HEK293T (cell line): ENCODE data around the gene KDM4C.

ENCODE experiments used
- FOXA1 ChIP-seq: fragments of 450-650 bp; IDR thresholded peaks from 2 replicates; pipeline ENCODE4 v1.6.1; 2016; ENCODE audit warnings: mild to moderate bottlenecking
- FOXM1 ChIP-seq: fragments of 450-650 bp; IDR thresholded peaks from 2 replicates; pipeline ENCODE4 v1.6.1; 2017; ENCODE audit warnings: mild to moderate bottlenecking, borderline replicate concordance
- LEF1 ChIP-seq: fragments of 450-650 bp; IDR thresholded peaks from 2 replicates; pipeline ENCODE4 v1.6.1; 2017; ENCODE audit warnings: mild to moderate bottlenecking, borderline replicate concordance
- SUZ12 ChIP-seq: fragments of 450-650 bp; IDR thresholded peaks from 2 replicates; pipeline ENCODE4 v1.6.1; 2016; ENCODE audit warnings: mild to moderate bottlenecking
- TARDBP ChIP-seq: fragments of 450-650 bp; IDR thresholded peaks from 2 replicates; pipeline ENCODE4 v1.6.1; 2016
- TF ChIP-seq, protein P1 (sequence below): fragments of 450-650 bp; IDR thresholded peaks from 2 replicates; pipeline ENCODE4 v1.6.1; 2016

DNA sequence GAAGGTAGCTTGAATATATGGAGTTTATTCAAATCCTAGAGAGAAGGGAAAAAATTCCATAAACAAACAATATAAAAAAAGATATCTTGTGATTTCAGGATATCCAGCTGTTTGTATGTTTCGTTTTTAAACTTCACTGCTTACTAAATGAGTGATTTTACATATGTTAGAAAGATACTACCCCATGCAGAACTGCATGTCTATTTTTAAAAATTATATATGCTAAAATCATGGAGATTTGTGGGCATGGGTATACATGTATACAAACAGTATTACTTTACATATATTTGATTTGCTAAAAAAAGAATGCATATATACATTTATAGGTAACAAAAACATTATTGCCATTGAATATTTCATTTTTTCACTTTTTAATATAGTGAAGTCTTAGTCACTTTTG, 178.3 kb downstream of the KDM4C start:
- TF ChIP-seq TARDBP: no peak
- no peak for TF ChIP-seq FOXA1
- TF ChIP-seq FOXM1: no peak
- TF ChIP-seq SUZ12: no peak
- TF ChIP-seq LEF1: no peak
- TF ChIP-seq, protein P1, sequence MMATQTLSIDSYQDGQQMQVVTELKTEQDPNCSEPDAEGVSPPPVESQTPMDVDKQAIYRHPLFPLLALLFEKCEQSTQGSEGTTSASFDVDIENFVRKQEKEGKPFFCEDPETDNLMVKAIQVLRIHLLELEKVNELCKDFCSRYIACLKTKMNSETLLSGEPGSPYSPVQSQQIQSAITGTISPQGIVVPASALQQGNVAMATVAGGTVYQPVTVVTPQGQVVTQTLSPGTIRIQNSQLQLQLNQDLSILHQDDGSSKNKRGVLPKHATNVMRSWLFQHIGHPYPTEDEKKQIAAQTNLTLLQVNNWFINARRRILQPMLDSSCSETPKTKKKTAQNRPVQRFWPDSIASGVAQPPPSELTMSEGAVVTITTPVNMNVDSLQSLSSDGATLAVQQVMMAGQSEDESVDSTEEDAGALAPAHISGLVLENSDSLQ: no peak
